Activated CD8-positive, alpha-beta memory T cell treated with anti-CD3 and anti-CD28 coated beads, Interleukin-2, amount 50 U/mL, for 24 hours (primary cell): ENCODE measurements around the gene VSX2.

Experiments
- DNase-seq: peaks from one replicate; pipeline ENCODE4 v3.0.0-alpha.2; 2020; ENCODE audit errors: extremely low read depth

VSX2 gene

GRCh38 chr14:74238974-74239847, at the start of gene VSX2:
VSX2 (plus strand) TSS chr14:74239449; CDS start chr14:74239562, 113 bp downstream.
- no peak for DNase-seq

DNA sequence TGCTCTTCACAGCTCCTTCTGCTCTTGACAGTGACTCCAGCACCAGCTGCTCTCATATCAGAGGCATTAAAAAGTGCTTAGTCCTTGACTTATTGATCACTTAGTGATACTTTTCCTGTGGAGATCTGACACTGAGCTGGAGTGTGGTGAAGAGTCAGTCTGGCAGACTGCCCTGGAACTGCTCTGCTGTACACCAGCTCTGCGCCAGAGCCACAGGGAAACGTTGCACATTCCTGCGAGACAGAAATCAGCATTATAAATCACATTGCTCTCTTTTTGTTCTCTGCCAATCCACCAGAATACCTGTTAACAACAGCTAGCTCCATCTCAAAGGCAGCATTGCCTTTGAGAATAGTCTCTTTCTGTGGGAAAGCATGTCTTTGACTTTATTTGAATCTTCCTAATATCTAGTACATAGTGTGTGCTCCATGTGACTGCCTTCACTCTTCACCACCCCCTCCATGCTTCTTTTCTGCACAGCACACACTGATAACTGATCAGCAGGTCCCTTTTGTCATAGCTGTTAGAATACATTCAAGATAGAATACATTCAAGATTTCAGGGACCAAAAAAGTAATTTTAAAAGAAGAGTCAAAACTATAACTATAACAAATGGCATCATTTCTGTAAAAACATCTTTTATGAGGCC, 48.2 kb upstream of the VSX2 start:
- DNase-seq = no peak

DNA sequence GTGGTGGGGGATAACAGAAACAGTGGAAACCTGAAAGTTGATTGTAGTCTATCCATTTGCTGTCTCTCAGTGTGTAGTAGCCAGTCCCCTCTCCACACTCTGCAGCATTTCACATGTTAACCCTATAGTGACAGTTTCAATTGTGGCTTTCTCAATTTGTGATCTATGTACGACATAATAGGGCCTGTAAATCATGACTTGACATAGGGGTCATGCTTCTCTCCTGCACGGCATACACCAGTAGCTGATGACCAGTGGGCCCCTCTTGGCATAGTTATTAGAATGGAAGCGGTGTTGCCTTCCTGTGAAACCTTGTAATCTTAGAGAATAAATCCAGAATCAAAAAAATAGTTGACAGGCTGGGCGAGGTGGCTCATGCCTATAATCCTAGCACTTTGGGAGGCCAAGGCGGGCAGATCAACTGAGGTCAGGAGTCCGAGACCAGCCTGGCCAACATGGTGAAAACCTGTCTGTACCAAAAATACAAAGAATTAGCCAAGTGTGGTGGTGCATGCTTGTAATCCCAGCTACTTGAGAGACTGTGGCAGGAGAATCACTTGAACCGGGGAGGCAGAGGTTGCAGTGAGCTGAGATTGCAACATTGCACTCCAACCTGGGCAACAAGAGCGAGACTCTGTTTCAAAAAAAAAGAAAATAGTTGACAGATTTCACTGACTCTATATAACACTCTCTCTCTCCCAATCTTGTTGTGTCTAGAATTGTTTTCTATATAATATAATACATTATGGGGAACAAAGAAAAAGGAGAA, 44.6 kb upstream of the VSX2 start:
- no peak for DNase-seq

- no peak for DNase-seq
Measured at GRCh38 chr14:74195623-74196022, 43.6 kb upstream of the VSX2 start.

GRCh38 chr14:74198441-74199234, 40.6 kb upstream of the VSX2 start:
- no peak for DNase-seq

DNA sequence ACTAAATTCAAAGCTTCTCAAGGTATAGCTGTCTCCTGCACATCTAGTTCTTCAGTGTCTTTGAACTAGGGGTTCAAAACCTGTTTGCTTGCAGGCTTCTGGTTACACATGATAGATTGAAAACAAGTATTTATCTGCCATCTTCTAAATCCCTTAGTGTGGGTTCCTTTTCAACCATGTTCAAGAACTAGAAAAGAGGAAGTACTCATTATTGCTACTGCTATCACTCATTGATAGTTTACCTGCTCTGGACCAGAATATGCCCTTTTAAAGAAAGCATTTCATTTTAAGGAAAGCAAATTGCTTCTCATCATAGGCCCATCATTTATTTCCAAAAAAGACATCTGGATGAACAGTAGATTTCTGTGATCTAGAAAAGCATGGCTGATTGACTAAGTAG, 37.1 kb upstream of the VSX2 start:
- no peak for DNase-seq

GRCh38 chr14:74203639-74204038, 35.6 kb upstream of the VSX2 start:
- DNase-seq = no peak

GRCh38 chr14:74204491-74204890, 34.8 kb upstream of the VSX2 start:
- no peak for DNase-seq

DNA sequence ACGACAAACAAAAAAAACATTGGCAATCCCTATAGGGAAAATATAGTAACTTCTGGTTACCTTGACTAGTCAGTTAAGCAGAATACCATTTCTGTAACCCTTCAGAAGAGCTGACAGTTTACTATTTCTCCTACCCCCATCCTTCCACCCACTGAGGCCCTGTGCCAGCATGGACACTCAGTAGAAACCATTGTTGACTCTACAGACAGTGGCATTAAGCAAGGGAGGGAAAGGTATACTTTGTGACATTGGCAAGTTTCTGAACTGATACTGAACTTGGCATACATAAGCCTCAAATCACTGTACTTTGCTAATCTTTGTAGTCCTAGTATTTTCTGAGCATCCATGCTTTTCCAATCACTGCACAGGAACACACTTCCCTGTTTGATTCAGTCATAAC, 33.4 kb upstream of the VSX2 start:
- no peak for DNase-seq

- no peak for DNase-seq
Measured at GRCh38 chr14:74207943-74208342, 31.3 kb upstream of the VSX2 start.

- no peak for DNase-seq
Measured at GRCh38 chr14:74208642-74209041, 30.6 kb upstream of the VSX2 start.

DNA sequence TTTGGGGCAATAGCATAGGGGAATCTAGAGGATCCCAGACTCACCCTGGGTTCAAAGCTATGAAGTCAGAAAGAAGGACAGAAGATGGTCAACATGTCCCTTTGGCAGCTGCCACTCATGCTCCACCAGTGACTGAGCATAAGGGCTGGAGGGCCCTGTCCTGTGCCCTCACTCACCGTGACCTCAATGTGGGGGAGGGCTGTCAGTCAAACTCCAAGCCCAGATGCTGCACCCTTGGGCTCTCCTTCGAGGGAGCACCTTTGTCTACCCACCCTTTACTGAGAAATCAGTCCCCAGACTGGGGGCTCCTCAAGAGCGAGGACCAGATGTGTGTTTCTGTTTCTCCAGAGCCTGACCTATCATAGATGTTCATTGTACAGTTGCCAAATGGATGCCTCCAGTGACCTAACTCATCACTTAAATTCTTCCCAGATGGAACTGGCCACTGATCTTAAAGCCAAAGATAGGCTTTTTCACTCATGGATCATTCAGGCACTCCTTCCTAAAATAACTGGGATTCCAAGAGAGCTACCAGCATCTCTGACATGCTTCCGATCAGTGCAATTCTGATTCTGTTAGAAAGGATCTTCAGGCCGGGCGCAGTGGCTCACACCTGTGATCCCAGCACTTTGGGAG, 27.2 kb upstream of the VSX2 start:
- no peak for DNase-seq

DNA sequence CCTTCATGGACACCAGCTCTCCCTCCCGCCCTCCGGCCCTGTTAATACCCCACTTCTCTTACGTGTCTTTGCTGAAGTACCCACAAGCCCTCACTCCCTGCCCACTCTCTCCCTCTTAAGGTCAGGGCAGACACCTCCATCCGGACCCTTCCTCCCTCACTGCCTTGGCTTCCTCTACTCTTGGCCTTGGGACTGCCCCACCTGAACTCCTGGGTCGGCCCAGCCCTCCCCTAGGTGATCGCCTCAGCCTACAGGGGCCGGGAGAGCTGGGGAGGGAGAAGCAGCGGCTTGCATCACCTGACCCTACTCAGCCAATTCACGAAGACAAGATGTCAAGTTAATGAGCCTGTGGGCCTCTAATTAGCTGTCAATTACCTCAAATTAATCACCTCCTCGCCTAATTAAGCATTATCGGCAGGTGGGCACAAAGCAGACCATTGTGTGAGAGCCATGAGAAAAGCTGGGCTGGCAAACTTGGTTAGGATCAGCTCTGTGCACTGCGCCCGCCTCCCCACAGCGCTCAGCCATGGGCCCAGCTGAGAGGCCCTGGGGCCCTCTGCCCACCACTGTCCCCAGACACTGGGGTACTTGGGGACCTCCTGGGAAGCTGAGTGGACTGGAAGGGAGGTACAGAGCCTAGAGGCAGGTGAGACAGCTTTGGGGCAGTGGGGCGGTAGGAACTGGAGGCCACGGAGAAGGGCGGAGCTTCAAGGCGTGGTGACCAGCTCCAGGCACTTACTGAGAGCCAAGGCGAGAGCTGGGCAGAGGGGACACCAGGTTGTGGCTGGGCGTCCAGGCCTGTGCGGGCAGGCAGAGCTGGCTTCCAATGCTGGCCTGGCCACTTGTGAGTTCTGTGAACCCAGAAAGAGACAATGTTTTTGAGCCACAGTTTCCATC, 25.1 kb upstream of the VSX2 start:
- DNase-seq = no peak

GRCh38 chr14:74216671-74217070, 22.6 kb upstream of the VSX2 start:
- no peak for DNase-seq

DNA sequence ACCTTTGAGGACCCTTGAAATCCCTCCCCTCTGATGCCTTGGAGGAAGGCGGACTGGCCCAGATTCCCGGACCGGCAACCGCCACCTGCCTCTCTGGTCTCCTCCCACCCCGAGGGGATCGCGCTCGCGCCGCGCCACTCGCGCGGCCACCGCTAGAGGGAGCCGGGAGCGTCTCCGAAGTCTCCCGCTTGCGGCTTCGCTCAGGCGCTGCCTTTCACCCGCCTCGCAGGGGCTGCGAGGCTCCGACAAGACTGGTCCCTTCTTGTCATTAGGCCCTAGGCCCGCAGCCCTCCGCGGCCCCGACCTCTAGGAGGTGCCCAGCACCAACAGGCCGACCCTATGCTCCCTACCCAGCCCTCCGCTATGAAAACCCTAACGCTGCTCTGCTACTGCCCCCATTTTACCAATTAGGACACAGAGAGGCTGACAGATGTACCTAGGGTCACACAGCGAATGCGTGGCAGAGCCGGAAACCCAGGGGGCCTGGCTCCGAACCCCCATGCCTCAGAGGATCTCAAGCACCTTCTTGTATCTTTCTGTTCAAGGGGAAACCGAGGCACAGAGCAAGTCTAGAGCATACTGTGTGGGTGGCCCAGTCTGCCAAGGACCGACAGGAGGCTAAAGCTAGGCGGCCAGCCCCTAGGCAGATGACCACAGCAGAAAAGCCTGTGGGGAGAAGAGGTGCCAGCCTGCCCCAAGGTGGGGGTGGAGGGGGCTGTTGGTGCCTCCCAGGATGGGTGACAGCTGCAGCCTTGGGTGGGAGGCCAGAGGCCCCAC, 21.4 kb upstream of the VSX2 start:
- DNase-seq = peak; percentile 42

GRCh38 chr14:74218462-74218861, 20.8 kb upstream of the VSX2 start:
- DNase-seq = no peak

DNA sequence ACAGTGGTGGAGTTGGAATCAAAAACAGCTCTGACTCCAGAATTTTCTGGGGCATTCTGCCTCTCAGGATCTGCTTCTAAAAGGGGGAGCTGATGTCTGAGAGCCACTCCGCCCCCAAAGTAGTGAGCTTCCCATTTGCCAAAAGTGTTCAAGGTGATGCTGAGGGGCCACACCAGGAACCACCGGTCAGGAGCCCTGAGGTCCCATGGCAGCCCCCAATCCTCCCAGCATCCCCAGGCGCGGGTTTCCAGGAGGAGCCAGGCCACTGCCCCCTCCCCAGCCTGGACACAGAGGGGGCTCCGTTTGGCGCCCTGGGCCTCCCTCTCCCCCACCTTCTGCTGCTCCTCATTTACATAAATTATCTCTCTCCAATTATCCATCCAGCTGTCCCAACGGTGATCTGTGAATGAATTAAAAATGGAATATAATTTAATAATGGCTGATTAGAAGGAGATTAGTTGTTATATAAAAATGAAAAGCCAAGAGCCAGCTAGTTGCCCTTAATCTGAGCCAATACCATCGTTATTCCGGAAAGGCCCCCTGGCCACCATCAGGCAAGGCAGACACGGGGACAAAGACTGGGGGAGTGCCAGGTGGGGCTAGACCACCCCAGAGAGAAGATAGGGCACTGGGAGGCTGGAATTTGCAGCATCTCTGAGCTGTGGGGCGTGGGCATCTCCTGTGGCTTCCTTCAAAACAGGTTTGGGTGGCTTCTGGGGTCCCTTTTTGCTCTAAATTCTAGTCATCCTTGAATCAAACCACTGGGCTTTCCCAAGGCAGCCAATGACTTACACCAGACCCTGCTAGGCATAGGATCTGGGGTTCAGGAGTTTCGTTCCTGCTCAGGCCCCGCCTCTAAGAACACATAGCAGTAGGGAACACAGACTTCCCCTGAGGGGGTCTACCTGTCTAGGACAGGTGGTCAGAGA, 19.7 kb upstream of the VSX2 start:
- no peak for DNase-seq

DNA sequence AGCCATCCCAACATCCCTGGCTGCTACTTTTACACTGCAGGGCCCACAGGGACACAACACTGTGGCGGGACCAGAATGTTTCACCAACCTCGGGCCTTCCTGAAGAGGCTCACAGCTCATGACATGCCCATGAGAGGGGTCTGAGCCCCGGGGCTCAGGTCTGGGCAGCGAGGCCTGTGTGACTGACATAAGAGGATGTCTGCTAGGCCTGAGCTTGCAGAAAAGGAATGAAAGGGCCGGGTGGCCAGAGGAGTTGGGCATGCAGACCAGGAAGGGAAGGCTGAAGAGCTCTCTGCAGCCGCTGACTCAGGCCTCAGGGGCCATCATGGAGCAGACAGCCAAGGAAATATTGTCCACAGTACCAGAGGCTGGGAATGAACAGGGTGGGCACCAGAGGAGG, 18.3 kb upstream of the VSX2 start:
- no peak for DNase-seq
